Keratinocyte (primary cell): ENCODE results near the gene PIK3IP1. TPM values are rescaled to one million over a fixed set of nuclear protein-coding genes. Genes with fewer than 3 reads are reported as not detected.

ENCODE experiments used
- DNase-seq: peaks from one replicate; pipeline ENCODE4 v3.0.0-alpha.2; 2011; ENCODE audit warnings: low read depth, missing footprints, low spot score
- FAIRE-seq: peaks from 2 replicates; lab custom pipeline; 2011; peaks lifted over from hg19 to GRCh38; lab: Jason Lieb, UNC
- H2AFZ ChIP-seq: 2 replicates; pipeline ENCODE4 v1.6.0; 2012; ENCODE audit warnings: low read length, control low read depth, inconsistent platforms; ENCODE audit not compliant: control insufficient read depth
- H3K27ac ChIP-seq: 2 replicates; pipeline ENCODE4 v1.5.1; 2011; ENCODE audit warnings: low read length; ENCODE audit not compliant: control insufficient read depth, insufficient read depth
- H3K27me3 ChIP-seq: 3 replicates; pipeline ENCODE4 v1.6.0; 2011; ENCODE audit warnings: low read length; ENCODE audit not compliant: control insufficient read depth, insufficient read depth; ENCODE audit errors: extremely low read depth
- H3K36me3 ChIP-seq, 2 experiments: 2 replicates in 1 of 2; 3 replicates in 1 of 2; pipeline ENCODE4 v1.5.1; 2011; ENCODE audit warnings: low read length in 2 of 2, mild to moderate bottlenecking in 1 of 2; ENCODE audit not compliant: control insufficient read depth in 2 of 2, insufficient read depth in 2 of 2; ENCODE audit errors: extremely low read depth in 1 of 2
- H3K4me1 ChIP-seq: 3 replicates; pipeline ENCODE4 v1.5.1; 2011; ENCODE audit warnings: low read length; ENCODE audit not compliant: control insufficient read depth, insufficient read depth; ENCODE audit errors: extremely low read depth
- H3K4me2 ChIP-seq: 3 replicates; pipeline ENCODE4 v1.6.0; 2011; ENCODE audit warnings: low read depth, low read length; ENCODE audit not compliant: control insufficient read depth, insufficient read depth; ENCODE audit errors: extremely low read depth
- H3K4me3 ChIP-seq, 3 experiments: fragments of 200-600 bp in 1 of 3; sonication (generic) in 1 of 3; 2 replicates in 2 of 3; 3 replicates in 1 of 3; pipeline ENCODE4 v1.5.1; 2011 to 2016; ENCODE audit warnings: low read length in 3 of 3, mild to moderate bottlenecking in 3 of 3, control low read depth in 2 of 3, inconsistent platforms in 1 of 3, low read depth in 1 of 3, mixed read lengths in 1 of 3, mixed run types in 1 of 3, moderate library complexity in 1 of 3; ENCODE audit not compliant: control insufficient read depth in 2 of 3, insufficient read depth in 2 of 3; ENCODE audit errors: extremely low read depth in 1 of 3
- H3K79me2 ChIP-seq: 2 replicates; pipeline ENCODE4 v1.6.0; 2012; ENCODE audit warnings: low read length; ENCODE audit not compliant: control insufficient read depth, insufficient read depth
- H3K9ac ChIP-seq: 3 replicates; pipeline ENCODE4 v1.6.0; 2011; ENCODE audit warnings: low read length; ENCODE audit not compliant: control insufficient read depth, insufficient read depth; ENCODE audit errors: extremely low read depth
- H3K9me1 ChIP-seq: 3 replicates; pipeline ENCODE4 v1.6.0; 2011; ENCODE audit warnings: low read length; ENCODE audit not compliant: control insufficient read depth, insufficient read depth; ENCODE audit errors: extremely low read depth
- H3K9me3 ChIP-seq: 2 replicates; pipeline ENCODE4 v1.5.1; 2012; ENCODE audit warnings: low read depth, low read length; ENCODE audit not compliant: control insufficient read depth
- H4K20me1 ChIP-seq: 3 replicates; pipeline ENCODE4 v1.6.0; 2011; ENCODE audit warnings: low read length; ENCODE audit not compliant: control insufficient read depth, insufficient read depth; ENCODE audit errors: extremely low read depth
- CTCF ChIP-seq, 3 experiments: IDR thresholded peaks in 1 of 3; conservative IDR thresholded peaks in 1 of 3; optimal IDR thresholded peaks in 1 of 3; 2 replicates in 2 of 3; 3 replicates in 1 of 3; pipeline versions ENCODE3 to v1.5.1; 2011; ENCODE audit warnings: low read length in 3 of 3, mild to moderate bottlenecking in 3 of 3, moderate library complexity in 2 of 3, control low read depth in 1 of 3, inconsistent platforms in 1 of 3; ENCODE audit not compliant: insufficient read depth in 2 of 3; ENCODE audit errors: extremely low read depth in 1 of 3
- EZH2 ChIP-seq: IDR thresholded peaks from one replicate; pipeline ENCODE4 v1.6.1; 2012; ENCODE audit warnings: inconsistent platforms, mild to moderate bottlenecking, low read length, moderate library complexity
- dilution Hi-C: fragments of 300-500 bp; cut with MboI; formaldehyde crosslinking; loops from one replicate; pipeline ENCODE4 v1.7.0; 2020; ENCODE audit warnings: low sequenced_read_pairs; ENCODE audit not compliant: extremely low pct_ligation_motif_present
- polyA plus RNA-seq, 5 experiments: library from polyadenylated mRNA; depleted of rRNA in 3 of 5; stranded (reverse) in 3 of 5; stranded (forward) in 1 of 5; unstranded in 1 of 5; fragments of >200 nt; gene quantifications; 1 replicate in 1 of 5; 2 replicates in 3 of 5; 3 replicates in 1 of 5; pipeline versions ENCODE4 v1.2.1 to v1.2.3, GENCODE V29; 2011 to 2012; ENCODE audit warnings: missing spikeins in 2 of 5, low read depth in 1 of 5, low replicate concordance in 1 of 5

The PIK3IP1 gene
- polyA plus RNA-seq, 1 donor (not counting 4 experiments of a cell fraction or from before 2014, with no cell fraction given) = 13.3 TPM

GRCh38 chr22:31248138-31248745 is 44.0 kb downstream of the PIK3IP1 start:
- Histone ChIP-seq H3K4me3 (peak overlapping the region; percentile 87 to 97 (median 96)), H3K27ac (peak overlapping the region; percentile 86), H4K20me1 (no peaks in the 10 kb centered on the region), H3K9me3 (no peaks in the 10 kb centered on the region), H2AFZ (peak overlapping the region; percentile 21), H3K9me1 (no peaks in the 10 kb centered on the region), H3K4me2 (peak overlapping the region; percentile 93), H3K27me3 (no peaks in the 10 kb centered on the region), H3K79me2 (peaks cover 53% of the 10 kb centered on the region), H3K9ac (peak overlapping the region; percentile 87), H3K36me3 (peaks cover 0 to 16% of the 10 kb centered on the region in 2 experiments), H3K4me1 (peaks cover 58% of the 10 kb centered on the region)
- dilution Hi-C loops = no loop called here
- peak; percentile 74 for DNase-seq
- FAIRE-seq = peak; percentile 99
- no peak for TF ChIP-seq EZH2
- no peak for TF ChIP-seq CTCF (optimal IDR thresholded peaks at IDR 0.05 in 1 of 3, IDR thresholded peaks at IDR 0.05 in 1 of 3, conservative IDR thresholded peaks at IDR 0.05 in 1 of 3; ENCODE audit: extremely low read depth in 1 of 3, insufficient read depth in 2 of 3, low read length in 3 of 3)

- TF ChIP-seq EZH2 (no peak), CTCF (optimal IDR thresholded peaks at IDR 0.05 in 1 of 3, IDR thresholded peaks at IDR 0.05 in 1 of 3, conservative IDR thresholded peaks at IDR 0.05 in 1 of 3; ENCODE audit: extremely low read depth in 1 of 3, insufficient read depth in 2 of 3, low read length in 3 of 3) (no peak)
- DNase-seq (no peak), FAIRE-seq (no peak)
- no peaks in the 10 kb centered on the region for H4K20me1 ChIP-seq
- dilution Hi-C loops = no loop called here
- H3K4me1 ChIP-seq = peaks cover 58% of the 10 kb centered on the region
- peak overlapping the region in 1 of 3 experiments; percentile 97 for H3K4me3 ChIP-seq
- no peaks in the 10 kb centered on the region for H3K9me3 ChIP-seq
- peak overlapping the region; percentile 62 for H3K4me2 ChIP-seq
- peak overlapping the region; percentile 21 for H2AFZ ChIP-seq
- H3K9me1 ChIP-seq = no peaks in the 10 kb centered on the region
- no peaks in the 10 kb centered on the region for H3K27me3 ChIP-seq
- peak overlapping the region; percentile 87 for H3K9ac ChIP-seq
- H3K27ac ChIP-seq = no peak overlapping the region
- H3K79me2 ChIP-seq = peaks cover 48% of the 10 kb centered on the region
- peaks cover 0 to 14% of the 10 kb centered on the region in 2 experiments for H3K36me3 ChIP-seq
These were observed 44.6 kb downstream of the PIK3IP1 start for GRCh38 chr22:31247726-31248125.
